ENCODE results near the gene CBX5. TPM values are rescaled to one million over a fixed set of nuclear protein-coding genes. Genes with fewer than 3 reads are reported as not detected.

Gene CBX5
- total RNA-seq, 1 donor from 2014 or later = 227 TPM

DNA sequence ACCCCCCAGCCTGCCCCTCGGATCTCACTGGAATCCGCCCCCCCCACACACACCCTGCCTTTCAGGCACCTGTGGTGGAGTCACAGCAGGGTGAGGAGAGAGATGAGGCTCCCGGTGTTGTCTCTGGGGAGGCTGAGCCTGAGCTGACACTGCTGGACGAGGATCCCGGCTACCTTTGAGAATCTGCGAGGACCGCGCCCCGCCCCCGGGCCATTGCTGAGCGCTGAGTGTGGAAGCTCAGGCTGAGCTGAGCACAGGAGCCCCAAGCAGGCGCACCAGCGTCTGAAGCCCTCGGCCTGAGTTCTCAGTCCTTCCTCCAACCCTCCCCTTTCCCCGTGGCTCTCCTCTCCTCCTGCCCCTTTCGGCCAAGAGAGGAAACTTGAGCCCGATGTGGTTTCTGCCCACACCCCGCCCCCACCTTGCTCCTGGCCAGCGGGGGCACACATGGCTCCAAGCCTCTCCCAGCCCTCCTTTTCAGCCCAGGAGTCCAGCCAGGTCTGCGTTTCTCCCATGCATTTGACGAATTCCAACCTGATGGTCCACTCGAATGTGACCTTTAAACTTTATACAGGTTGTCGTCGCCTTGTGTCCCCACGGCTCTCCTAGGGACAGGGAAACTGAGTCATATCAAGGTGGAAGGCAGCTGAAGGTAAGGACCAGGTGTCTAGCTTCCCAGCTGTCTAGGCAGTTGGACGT is 21.0 kb upstream of the CBX5 start, which contains the start of gene NFE2:
Gene NFE2, minus strand, starts transcription at position 284 of the 696 bp plus-strand sequence. CDS start 5,767 bp downstream, outside the sequence.
- TF ChIP-seq, protein P1, sequence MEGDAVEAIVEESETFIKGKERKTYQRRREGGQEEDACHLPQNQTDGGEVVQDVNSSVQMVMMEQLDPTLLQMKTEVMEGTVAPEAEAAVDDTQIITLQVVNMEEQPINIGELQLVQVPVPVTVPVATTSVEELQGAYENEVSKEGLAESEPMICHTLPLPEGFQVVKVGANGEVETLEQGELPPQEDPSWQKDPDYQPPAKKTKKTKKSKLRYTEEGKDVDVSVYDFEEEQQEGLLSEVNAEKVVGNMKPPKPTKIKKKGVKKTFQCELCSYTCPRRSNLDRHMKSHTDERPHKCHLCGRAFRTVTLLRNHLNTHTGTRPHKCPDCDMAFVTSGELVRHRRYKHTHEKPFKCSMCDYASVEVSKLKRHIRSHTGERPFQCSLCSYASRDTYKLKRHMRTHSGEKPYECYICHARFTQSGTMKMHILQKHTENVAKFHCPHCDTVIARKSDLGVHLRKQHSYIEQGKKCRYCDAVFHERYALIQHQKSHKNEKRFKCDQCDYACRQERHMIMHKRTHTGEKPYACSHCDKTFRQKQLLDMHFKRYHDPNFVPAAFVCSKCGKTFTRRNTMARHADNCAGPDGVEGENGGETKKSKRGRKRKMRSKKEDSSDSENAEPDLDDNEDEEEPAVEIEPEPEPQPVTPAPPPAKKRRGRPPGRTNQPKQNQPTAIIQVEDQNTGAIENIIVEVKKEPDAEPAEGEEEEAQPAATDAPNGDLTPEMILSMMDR (conservative IDR thresholded peaks at IDR 0.05) = peak; percentile 28
- H3K27ac Mint-ChIP-seq = peak within 1 kb of the TSS; percentile 66
- no peaks in the 10 kb centered on the region for H3K36me3 Mint-ChIP-seq
- H3K4me1 Mint-ChIP-seq (ENCODE audit: unreplicated experiment) = peaks cover 29% of the 10 kb centered on the region
- peaks cover 21% of the 10 kb centered on the region for H3K27me3 Mint-ChIP-seq
- peak; percentile 80 for DNase-seq (ENCODE audit: extremely low spot score, unreplicated experiment)
- H3K4me3 Mint-ChIP-seq = peak within 1 kb of the TSS; percentile 77
- H3K9me3 Mint-ChIP-seq = no peaks in the 10 kb centered on the region

- H3K4me1 Mint-ChIP-seq (ENCODE audit: unreplicated experiment) = peaks cover 33% of the 10 kb centered on the region
- TF ChIP-seq, protein P1 (conservative IDR thresholded peaks at IDR 0.05) = no peak
- no peak for DNase-seq (ENCODE audit: extremely low spot score, unreplicated experiment)
- H3K9me3 Mint-ChIP-seq = no peaks in the 10 kb centered on the region
- H3K27ac Mint-ChIP-seq = peak overlapping the region; percentile 41
- no peaks in the 10 kb centered on the region for H3K36me3 Mint-ChIP-seq
- H3K4me3 Mint-ChIP-seq = peak overlapping the region; percentile 77
- peaks cover 21% of the 10 kb centered on the region for H3K27me3 Mint-ChIP-seq
These were observed 20.4 kb upstream of the CBX5 start for GRCh38 chr12:54300225-54300731.

- Mint-ChIP-seq H3K27me3 (peaks cover 21% of the 10 kb centered on the region), H3K9me3 (no peaks in the 10 kb centered on the region), H3K36me3 (no peaks in the 10 kb centered on the region), H3K27ac (peak overlapping the region; percentile 41), H3K4me1 (ENCODE audit: unreplicated experiment) (peaks cover 39% of the 10 kb centered on the region), H3K4me3 (peak overlapping the region; percentile 77)
- TF ChIP-seq, protein P1 (conservative IDR thresholded peaks at IDR 0.05) = no peak
- DNase-seq (ENCODE audit: extremely low spot score, unreplicated experiment) = no peak
These were observed 19.7 kb upstream of the CBX5 start for GRCh38 chr12:54299515-54300224.

DNA sequence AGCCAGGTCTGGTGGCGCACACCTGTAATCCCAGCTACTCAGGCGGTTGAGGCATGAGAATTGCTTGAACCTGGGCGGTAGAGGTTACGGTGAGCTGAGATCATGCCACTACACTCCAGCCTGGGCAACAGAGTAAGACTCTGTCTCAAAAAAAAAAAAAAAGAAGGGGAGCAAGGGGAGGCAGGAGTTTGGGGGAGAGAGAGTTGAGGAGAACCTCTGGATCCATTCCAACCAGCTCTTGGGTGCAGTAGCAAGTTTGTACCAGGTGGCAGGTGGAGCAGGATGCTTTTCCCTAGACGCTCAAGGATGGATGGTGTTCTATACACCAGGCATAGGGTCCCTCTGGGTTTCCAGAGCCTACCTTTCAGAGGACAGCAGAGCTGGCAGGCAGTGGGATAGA is 19.0 kb upstream of the CBX5 start:
- H3K9me3 Mint-ChIP-seq = no peaks in the 10 kb centered on the region
- H3K27me3 Mint-ChIP-seq = peaks cover 21% of the 10 kb centered on the region
- H3K36me3 Mint-ChIP-seq = no peaks in the 10 kb centered on the region
- TF ChIP-seq, protein P1 (conservative IDR thresholded peaks at IDR 0.05) = no peak
- no peak overlapping the region for H3K27ac Mint-ChIP-seq
- no peak for DNase-seq (ENCODE audit: extremely low spot score, unreplicated experiment)
- no peak overlapping the region for H3K4me3 Mint-ChIP-seq
- H3K4me1 Mint-ChIP-seq (ENCODE audit: unreplicated experiment) = peaks cover 34% of the 10 kb centered on the region

DNA sequence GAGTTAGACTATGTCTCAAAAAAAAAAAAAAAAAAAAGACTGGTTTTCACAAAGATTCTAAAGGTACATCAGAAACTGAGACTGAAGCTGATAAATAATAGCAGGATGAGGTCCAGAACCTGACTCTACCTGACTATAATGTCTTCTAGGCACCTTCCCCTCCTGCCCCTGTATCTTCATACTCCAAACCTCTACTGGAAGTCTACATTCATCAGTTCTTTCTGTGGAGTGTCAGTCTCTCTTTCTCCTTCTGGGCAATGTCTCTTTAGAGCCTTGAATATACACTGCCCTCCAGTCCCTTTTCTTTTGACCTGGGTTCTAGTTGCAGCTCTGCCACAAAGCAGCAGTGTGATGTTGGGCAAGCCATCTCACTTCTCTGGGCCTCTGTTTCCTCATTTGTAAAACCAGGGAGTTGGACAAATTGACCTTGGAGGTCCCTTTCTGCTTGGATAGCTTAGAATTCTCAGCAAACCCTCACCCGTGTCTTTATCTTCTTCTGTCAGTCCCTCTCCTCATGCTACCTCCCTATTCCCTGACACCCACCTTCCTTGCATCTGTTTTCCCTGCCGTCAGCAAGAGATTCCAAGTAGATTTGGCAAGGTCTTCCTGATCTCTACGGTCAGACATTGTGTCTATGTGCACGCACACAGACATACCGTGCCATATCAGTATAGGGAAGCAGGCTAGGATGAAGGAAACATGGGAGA is 16.6 kb upstream of the CBX5 start:
- Mint-ChIP-seq H3K4me3 (no peak overlapping the region), H3K36me3 (no peaks in the 10 kb centered on the region), H3K9me3 (no peaks in the 10 kb centered on the region), H3K4me1 (ENCODE audit: unreplicated experiment) (peaks cover 27% of the 10 kb centered on the region), H3K27me3 (peaks cover 11% of the 10 kb centered on the region), H3K27ac (no peak overlapping the region)
- TF ChIP-seq, protein P1 (conservative IDR thresholded peaks at IDR 0.05) = no peak
- DNase-seq (ENCODE audit: extremely low spot score, unreplicated experiment) = no peak
